SK-N-MC (cell line): ENCODE data around the gene RIPK1.

ENCODE experiments used
- DNase-seq: peaks from one replicate; pipeline ENCODE4 v3.0.0-alpha.2; 2011; ENCODE audit warnings: low read depth, low spot score
- H3K27ac ChIP-seq: fragments of 200-600 bp; sonication (generic); 2 replicates; pipeline ENCODE4 v1.5.1; 2016; ENCODE audit warnings: mixed run types
- H3K36me3 ChIP-seq: fragments of 200-600 bp; sonication (generic); 2 replicates; pipeline ENCODE4 v1.6.1; 2017; ENCODE audit warnings: antibody characterized with exemption, low read length, mixed read lengths; ENCODE audit not compliant: insufficient read depth
- H3K4me3 ChIP-seq: fragments of 200-600 bp; sonication (generic); 2 replicates; pipeline ENCODE4 v1.5.1; 2016
- H3K9ac ChIP-seq: fragments of 200-600 bp; sonication (generic); 2 replicates; pipeline ENCODE4 v1.8.0; 2017; ENCODE audit warnings: mixed run types, mixed read lengths; ENCODE audit not compliant: insufficient read length
- H3K9me3 ChIP-seq: fragments of 200-600 bp; sonication (generic); 2 replicates; pipeline ENCODE4 v1.6.1; 2017; ENCODE audit warnings: low read depth, mild to moderate bottlenecking, antibody characterized with exemption, low read length, moderate library complexity, mixed read lengths
- EZH2 ChIP-seq: fragments of 200-600 bp; sonication (generic); IDR thresholded peaks from one replicate; pipeline ENCODE4 v1.6.1; 2017; ENCODE audit warnings: antibody characterized with exemption
- FOXP2 ChIP-seq: optimal IDR thresholded peaks from 2 replicates; pipeline ENCODE3; 2011; ENCODE audit warnings: mild to moderate bottlenecking, moderate library complexity; ENCODE audit not compliant: insufficient read depth; ENCODE audit errors: extremely low read length, control extremely low read depth
- POLR2AphosphoS5 ChIP-seq: IDR thresholded peaks from 2 replicates; pipeline ENCODE4 v1.6.1; 2012; ENCODE audit warnings: mild to moderate bottlenecking, low read depth, low read length, borderline replicate concordance

RIPK1 gene

DNA sequence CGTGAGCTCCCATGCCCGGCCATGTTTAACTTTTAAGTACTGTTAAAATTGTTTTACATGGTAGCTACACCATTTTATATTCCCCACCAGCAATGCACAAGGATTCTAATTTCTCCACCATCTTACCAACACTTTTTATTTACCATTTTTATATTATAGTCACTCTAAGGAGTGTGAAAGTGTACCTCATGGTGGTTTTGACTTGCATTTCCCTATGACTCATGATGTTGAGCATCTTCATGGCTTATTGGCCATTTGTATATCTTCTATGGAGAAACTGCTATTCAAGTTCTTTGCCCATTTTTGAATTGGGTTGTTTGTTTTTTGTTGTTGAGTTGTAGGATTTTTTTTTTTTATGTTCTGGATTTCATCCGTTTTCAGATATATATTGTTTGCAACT lies 34.6 kb downstream of the RIPK1 start:
- no peak overlapping the region for H3K27ac ChIP-seq
- H3K4me3 ChIP-seq = no peak overlapping the region
- TF ChIP-seq FOXP2 (no peak), EZH2 (no peak), POLR2AphosphoS5 (no peak)
- no peak overlapping the region for H3K9ac ChIP-seq
- DNase-seq = no peak
- H3K9me3 ChIP-seq = no peaks in the 10 kb centered on the region
- peaks cover 21% of the 10 kb centered on the region; the same call in 1 of the 2 replicates for H3K36me3 ChIP-seq

DNA sequence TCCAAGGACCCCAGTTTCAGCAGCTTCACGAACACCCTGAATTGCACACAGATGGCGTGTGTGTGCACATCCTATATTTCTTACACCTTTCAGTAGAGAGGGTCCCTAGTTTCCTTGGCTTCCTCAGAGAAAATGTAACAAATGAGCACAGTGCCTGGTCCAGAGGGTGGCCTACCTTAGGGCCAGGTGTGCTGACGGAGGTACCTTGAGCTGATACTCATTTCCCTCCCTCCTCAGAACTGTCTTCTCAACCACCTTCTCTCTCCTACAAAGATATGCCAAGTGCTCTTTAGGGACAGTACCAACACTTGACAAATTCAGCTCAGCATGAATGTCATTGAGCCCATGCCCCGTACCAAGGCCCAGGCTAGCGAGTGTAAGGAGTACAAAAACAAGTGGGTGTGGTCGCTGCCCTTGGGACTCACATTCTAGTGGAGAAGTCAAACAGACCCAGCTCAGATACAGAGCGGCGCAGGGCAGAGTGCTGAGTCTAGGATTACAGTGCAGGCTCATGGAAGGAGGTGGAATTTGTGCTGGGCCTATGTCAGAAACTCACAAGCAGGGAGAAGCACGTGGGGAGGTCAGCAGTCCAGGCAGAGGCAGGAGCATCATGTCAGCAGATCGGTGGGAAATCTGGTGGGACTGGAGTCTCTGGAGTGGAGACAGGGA lies 40.6 kb downstream of the RIPK1 start:
- TF ChIP-seq EZH2 = no peak
- no peak for TF ChIP-seq POLR2AphosphoS5
- no peak for TF ChIP-seq FOXP2
- no peak overlapping the region for H3K9ac ChIP-seq
- H3K4me3 ChIP-seq = no peak overlapping the region
- DNase-seq = no peak
- peaks cover 19% of the 10 kb centered on the region; the same call in 1 of the 2 replicates for H3K36me3 ChIP-seq
- no peaks in the 10 kb centered on the region for H3K9me3 ChIP-seq
- H3K27ac ChIP-seq = no peak overlapping the region

DNA sequence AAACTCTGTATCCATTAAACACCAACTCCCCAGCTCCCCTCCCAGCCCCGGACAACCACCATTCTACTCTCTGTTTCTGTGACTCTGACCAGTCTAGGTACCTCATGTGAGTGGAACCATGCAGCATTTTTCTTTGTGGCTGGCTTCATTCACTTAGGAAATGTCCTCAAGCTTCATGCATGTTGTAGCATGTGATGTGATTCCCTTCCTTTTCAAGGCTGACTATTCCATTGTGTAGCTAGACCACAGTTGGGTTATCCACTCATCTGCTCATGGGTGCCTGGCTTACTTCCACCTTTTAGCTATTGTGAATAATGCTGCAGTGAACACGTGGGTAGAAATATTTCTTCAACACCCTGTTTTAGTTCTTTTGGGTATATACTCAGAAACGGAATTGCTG lies 41.5 kb downstream of the RIPK1 start:
- H3K4me3 ChIP-seq = no peak overlapping the region
- H3K9ac ChIP-seq = no peak overlapping the region
- no peaks in the 10 kb centered on the region for H3K9me3 ChIP-seq
- H3K27ac ChIP-seq = no peak overlapping the region
- peaks cover 19% of the 10 kb centered on the region; the same call in 1 of the 2 replicates for H3K36me3 ChIP-seq
- TF ChIP-seq FOXP2 (no peak), POLR2AphosphoS5 (no peak)
- DNase-seq = no peak

- TF ChIP-seq EZH2 (no peak), FOXP2 (no peak), POLR2AphosphoS5 (no peak)
- Histone ChIP-seq H3K4me3 (no peak overlapping the region), H3K36me3 (peaks cover 5% of the 10 kb centered on the region; the same call in 1 of the 2 replicates), H3K27ac (peak overlapping the region; percentile 6; the same call in 1 of the 2 replicates), H3K9me3 (no peaks in the 10 kb centered on the region), H3K9ac (no peak overlapping the region)
- no peak for DNase-seq
These were observed 46.1 kb downstream of the RIPK1 start for GRCh38 chr6:3114377-3114776.

DNA sequence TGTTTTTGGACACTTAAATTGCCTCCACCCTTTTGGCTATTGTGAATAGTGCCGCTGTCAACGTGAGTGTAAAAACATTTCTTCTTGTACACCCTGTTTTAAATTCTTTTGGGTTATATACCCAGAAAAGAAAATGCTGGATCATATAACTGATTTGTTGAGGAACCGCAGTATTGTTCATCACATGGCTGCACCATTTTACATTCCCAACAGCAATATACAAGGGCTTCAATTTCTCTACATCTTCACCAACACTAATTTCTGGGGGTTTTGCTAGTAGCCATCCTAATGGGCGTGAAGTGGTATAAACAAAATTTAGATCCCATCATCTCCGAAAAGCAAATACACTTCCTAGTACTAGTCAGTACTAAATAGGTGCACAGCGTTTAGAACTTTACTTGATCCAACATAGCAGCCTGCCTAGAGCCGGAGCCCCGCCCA lies 49.6 kb downstream of the RIPK1 start:
- Histone ChIP-seq H3K4me3 (peak overlapping the region; percentile 99), H3K9ac (peak overlapping the region; percentile 84), H3K9me3 (no peaks in the 10 kb centered on the region), H3K36me3 (no peaks in the 10 kb centered on the region), H3K27ac (peak overlapping the region; percentile 86)
- no peak for DNase-seq
- no peak for TF ChIP-seq POLR2AphosphoS5
- TF ChIP-seq FOXP2 = no peak
- TF ChIP-seq EZH2 = no peak

DNA sequence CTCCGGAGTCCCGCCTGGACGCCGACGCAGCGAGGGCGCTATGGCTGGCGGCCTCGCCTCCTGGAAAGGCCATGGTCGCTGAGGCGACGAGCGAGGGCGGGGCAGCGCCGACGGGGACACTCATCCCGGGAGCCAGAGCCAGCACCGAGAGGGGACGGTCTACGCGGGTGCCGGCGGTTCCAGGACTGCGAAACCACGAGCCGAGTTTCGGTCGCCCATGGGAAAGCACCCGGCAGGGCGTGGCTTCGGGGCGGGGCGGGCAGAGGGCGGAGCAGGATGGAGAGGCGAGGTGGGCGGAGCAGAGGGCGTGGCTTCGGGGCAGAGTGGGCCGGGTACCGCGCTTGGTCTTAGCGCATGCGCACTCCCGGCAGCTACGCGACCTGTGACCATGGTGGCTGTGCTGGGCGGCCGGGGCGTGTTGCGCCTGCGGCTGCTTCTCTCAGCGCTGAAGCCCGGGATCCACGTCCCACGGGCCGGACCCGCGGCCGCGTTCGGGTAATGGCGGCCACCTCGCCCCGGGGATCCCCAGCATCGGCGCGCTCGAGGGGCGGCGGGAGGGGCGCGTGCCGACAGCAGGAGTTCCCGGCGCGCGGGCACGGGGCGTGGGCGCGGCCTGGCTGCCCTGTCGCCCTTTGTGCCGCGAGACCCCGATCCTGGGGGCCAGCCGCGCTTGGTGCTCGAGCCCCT lies 50.2 kb downstream of the RIPK1 start, which contains the start of gene BPHL:
Gene BPHL (plus strand): TSS at position 359 of the 687 bp plus-strand sequence. CDS start 30 bp downstream, at position 389.
- peak; percentile 47 for DNase-seq
- peak within 1 kb of the TSS; percentile 86 for H3K27ac ChIP-seq
- TF ChIP-seq POLR2AphosphoS5 (peak; percentile 92), FOXP2 (no peak), EZH2 (no peak)
- H3K36me3 ChIP-seq = no peaks in the 10 kb centered on the region
- H3K9ac ChIP-seq = peak within 1 kb of the TSS; percentile 84
- H3K9me3 ChIP-seq = no peaks in the 10 kb centered on the region
- peak within 1 kb of the TSS; percentile 99 for H3K4me3 ChIP-seq

DNA sequence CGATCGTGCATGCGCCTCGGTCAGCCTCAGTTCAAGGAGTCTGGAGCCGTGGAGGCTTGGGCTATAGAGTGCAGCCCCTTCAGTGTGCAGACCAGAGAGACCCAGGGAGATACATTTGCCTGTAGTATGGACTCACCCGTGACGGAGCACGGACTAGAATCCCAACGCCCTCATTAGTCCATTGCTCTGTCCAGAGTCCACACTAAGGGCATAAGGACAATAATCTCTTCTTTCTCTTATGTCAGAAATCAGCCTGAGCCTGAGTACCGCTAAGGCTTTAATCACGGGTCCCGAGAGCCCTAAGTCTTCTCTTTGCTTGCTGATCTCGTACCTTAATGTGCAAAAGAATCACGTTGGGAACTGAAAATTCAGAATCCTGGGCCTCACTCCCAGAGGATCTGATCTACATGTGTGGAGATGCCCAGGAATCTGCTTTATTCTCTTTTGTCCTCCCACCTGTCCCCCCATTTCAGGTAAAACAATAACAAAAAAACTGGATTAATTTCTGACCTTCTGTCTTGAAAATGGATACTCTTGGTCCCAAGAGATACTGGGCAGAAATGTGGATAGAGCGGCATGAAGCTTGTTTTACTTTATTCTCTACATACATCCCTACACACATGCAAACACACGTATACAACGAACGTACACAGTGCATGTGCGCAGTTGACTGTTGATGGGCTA lies 50.9 kb downstream of the RIPK1 start:
- no peaks in the 10 kb centered on the region for H3K9me3 ChIP-seq
- H3K27ac ChIP-seq = no peak overlapping the region
- peak overlapping the region; percentile 84 for H3K9ac ChIP-seq
- TF ChIP-seq FOXP2 (no peak), POLR2AphosphoS5 (no peak), EZH2 (no peak)
- H3K36me3 ChIP-seq = no peaks in the 10 kb centered on the region
- H3K4me3 ChIP-seq = peak overlapping the region; percentile 99
- no peak for DNase-seq

GRCh38 chr6:3120765-3121089 lies 52.4 kb downstream of the RIPK1 start:
- no peak overlapping the region for H3K27ac ChIP-seq
- H3K9me3 ChIP-seq = no peaks in the 10 kb centered on the region
- no peak overlapping the region for H3K9ac ChIP-seq
- no peak for TF ChIP-seq EZH2
- TF ChIP-seq FOXP2 = no peak
- no peak for TF ChIP-seq POLR2AphosphoS5
- no peak for DNase-seq
- no peaks in the 10 kb centered on the region for H3K36me3 ChIP-seq
- no peak overlapping the region for H3K4me3 ChIP-seq

- H3K9ac ChIP-seq = no peak overlapping the region
- H3K27ac ChIP-seq = no peak overlapping the region
- no peaks in the 10 kb centered on the region for H3K36me3 ChIP-seq
- H3K9me3 ChIP-seq = no peaks in the 10 kb centered on the region
- DNase-seq = no peak
- TF ChIP-seq FOXP2 (no peak), EZH2 (no peak), POLR2AphosphoS5 (no peak)
- H3K4me3 ChIP-seq = no peak overlapping the region
These were observed 54.5 kb downstream of the RIPK1 start for GRCh38 chr6:3122823-3123182.
